ENCODE results near the gene A2M. TPM values are rescaled to one million over a fixed set of nuclear protein-coding genes. Genes with fewer than 3 reads are reported as not detected.

A2M gene
- total RNA-seq, 1 experiment from 2014 or later: not detected

DNA sequence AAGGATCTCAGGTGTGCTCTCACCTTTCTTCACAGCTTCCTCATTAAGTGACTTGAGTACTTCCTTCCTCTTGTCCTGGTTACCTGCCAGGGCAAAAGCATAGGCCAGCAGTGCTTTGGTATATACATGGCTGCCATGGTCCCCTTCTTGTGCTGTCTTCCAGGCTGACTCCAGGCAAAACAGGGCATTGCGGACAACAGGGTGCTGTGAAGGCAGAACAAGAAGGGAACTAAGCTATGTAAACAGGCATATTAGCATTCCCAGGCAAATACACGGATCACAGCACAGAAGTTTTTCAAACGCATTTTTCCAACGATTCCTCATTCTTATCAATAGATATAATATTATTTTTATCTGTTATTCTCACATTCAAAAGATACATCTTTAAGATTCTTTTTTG lies 39.0 kb downstream of the A2M start:
- no peak for DNase-seq (ENCODE audit: extremely low read depth, low read depth)

DNA sequence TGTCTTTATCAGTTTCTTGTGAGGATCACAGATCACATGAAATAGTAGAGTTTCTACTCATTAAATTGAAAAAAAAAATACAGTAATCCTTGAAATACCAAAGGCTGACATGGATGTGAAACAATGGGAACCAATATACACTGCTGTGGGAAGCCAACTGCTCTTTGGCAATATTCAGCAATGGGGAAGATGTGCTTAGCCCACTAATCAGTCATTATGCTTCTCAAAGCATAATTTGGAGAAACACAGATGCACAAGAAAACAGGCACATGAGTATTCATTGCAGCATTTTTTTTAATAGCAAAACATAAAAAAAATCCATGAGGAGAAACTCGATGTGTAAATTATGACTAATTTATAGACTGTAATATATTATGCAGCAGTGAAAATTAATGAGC lies 40.6 kb downstream of the A2M start:
- DNase-seq (ENCODE audit: extremely low read depth, low read depth): no peak

DNA sequence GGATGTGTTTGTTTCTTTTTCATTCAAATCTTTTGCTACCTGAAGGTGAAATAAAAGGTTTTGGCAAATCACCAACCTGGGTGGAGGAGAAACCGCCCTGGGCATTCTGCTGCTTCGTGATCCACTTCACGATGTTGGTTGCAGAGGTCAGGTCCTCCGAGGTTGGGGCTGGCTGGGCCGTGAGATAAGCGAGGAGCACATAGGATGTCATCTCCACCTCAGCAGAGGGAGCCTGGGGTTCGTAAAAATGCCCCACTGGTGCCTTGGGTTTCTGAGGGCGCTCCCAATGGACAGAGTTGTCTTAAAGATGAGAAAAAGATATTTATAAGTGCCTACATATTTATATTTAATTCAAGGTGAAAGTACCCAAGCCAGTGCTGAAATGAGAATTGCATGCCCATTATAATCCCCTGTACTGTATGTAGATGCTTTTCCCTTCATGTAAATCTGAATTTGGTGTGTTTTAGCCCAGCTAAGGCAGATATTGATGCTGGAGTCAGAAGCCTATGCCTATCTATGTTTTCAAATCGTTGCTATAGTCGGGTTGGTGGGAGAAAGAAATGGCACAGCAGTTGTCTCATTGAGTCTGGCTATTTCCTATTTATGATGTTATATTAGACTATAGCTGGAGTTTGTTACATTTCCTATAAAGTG lies 41.1 kb downstream of the A2M start:
- no peak for DNase-seq (ENCODE audit: extremely low read depth, low read depth)

DNA sequence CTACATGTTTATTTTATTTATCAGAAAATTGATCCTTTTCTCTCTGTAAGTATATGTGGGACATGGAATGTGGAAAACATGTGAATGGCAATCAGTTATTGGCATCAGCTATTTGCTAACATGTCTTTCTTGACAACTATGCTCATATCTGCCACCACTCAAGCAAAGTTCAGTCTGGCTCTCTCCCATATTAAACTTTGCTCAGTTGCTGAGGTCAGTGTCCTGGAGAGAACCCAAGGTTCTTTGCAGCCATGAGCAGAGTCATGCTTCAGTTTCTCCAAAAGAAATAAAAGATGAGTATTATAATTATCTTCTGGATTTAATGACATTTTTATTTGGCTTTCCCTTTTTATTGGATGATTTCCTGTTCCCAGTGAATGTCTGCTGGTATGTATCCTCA lies 42.6 kb downstream of the A2M start:
- no peak for DNase-seq (ENCODE audit: extremely low read depth, low read depth)

DNA sequence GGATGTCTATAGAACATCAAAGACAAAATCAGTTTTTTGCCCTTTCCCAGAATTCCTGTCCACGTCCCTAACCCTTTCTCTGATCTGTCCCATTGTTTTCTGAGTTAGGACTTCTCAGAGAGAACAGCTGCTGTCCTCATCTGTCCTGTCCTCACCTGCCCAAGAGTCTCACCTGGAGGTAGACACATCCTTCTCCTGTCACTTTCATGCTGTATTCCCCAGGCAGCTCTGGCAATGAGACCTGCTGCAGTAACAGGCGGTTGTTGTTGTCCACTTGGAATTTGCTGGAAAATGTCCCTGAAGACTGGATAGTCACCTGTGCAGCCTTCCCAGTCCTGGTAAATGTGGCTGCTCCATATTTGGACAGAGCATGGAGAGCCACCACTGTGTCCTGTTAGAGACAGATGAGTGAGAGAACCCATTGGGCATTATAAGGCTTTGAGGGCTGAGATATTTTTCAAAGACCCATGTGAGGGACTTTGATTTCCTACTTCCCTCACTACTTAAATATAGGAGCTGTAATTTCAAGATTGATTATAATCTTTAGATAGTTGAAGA lies 43.2 kb downstream of the A2M start:
- DNase-seq (ENCODE audit: extremely low read depth, low read depth): no peak

DNA sequence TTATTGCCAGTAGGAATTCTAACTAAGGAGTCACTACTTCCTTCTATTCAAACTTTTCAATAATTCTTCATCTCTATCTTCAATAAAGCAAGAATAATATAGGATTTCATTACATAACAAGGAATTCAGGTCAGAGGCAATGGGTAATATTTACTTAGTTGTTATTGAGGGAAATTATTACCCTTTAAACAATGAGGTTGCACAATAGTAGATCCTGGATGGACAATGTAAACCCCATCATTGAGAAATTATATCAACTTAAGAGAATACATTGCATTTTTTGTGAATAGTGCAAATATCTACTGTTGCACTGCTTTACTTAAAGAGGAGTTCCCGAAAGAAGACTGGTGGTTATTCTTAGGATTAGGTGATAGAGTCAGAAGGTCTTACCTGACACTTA lies 43.8 kb downstream of the A2M start:
- no peak for DNase-seq (ENCODE audit: extremely low read depth, low read depth)

DNA sequence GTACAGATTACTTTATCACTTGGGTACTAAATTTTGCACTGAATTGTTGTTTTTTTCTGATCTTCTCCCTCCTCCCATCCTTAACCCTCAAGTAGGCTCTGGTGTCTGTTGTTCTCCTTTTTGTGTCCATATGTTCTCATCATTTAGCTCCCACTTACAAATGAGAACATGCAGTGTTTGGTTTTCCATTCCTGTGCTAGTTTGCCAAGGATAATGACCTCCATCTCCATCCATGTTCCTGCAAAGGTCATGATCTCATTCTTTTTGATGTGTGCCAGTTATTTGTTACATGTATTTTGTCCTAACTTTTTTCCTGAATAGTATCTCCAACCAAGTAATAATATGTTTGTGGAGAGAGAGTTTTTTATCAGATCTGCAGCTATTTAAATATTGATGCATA lies 44.2 kb downstream of the A2M start:
- DNase-seq (ENCODE audit: extremely low read depth, low read depth): no peak

DNA sequence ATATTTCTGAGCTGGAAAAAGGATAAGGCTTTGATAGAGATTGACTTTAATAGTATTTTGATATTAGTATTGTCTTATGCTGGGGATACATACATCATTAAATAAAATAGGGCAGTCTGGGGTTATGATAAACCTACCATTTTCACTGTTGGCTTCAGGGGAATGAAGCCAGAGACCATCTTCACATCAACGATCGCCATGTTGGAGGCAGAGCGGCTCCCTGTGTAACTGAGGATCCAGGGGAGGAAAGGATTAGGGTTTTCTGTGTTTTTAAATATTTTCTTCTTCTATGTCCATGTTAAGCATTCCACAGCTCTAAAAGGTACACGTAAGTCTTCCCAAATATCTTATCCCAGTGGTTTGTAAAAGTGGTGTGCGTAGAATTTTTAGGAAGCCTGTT lies 45.4 kb downstream of the A2M start:
- no peak for DNase-seq (ENCODE audit: extremely low read depth, low read depth)

DNA sequence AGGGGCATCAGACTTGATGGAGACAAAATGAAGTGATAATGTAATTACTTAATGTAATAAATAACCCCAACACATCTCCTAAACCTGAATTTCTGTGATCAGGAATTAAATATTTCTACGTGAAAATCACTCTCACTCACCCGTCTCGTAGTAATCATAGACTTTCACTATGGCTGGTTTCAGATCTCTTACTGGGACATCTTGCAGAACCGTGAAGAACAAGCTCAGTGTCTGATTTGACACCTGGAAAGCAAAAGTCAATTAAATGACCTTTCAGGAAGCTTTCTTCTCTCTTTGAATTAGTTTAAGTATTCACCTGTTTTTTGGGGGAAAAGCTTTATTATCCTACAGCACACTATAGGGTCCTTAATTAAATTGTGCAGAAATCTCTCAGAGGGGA lies 47.1 kb downstream of the A2M start:
- no peak for DNase-seq (ENCODE audit: extremely low read depth, low read depth)

DNA sequence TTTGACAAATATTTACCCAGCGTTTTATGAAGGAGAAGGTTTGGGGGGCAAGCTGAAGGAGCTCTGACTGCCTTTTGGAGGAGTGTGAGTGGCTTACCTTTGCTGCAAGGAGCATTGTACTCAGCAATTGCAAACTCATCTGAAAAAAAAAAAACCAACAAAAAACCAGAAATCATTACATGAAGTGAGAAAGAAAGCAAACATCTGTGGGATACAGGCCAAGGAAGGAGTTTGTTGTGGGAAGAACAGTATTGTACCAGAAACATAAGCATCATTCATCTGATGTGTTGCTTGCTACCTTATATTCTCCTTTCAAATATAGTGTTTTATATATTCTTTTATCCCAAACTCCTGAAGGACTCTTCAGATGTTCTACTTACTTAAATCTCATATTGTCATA lies 47.6 kb downstream of the A2M start:
- DNase-seq (ENCODE audit: extremely low read depth, low read depth): no peak

DNA sequence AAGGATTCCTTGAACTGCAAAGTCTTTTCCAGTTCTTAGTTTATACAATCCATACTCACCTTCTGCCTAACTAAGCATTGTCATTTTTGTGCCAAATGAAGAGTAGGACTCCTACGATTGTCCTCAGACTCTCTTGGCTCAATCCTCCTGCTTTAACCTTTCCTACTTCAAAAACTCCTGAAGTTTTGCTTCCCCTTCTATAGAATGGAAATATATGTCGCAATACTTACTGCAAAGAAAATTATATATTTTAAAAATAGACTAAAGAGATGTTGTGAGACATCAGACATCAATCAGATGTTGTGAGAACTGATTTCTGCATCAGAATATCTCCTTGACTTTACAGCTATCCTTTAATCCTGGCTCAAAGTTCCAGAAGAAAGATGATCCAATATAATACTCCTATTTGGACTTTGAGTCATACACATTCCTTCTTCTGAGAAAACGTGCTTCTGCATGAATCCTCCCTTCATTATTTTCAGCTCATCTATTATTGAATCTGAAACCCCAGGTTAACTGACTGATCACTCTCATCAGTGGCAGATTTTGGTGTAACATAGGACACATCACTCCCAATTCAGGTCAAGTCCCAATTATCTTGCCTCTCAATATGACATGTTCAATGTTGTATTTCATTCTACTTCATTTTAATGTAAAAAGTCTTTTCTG lies 48.8 kb downstream of the A2M start:
- DNase-seq (ENCODE audit: extremely low read depth, low read depth): no peak

DNA sequence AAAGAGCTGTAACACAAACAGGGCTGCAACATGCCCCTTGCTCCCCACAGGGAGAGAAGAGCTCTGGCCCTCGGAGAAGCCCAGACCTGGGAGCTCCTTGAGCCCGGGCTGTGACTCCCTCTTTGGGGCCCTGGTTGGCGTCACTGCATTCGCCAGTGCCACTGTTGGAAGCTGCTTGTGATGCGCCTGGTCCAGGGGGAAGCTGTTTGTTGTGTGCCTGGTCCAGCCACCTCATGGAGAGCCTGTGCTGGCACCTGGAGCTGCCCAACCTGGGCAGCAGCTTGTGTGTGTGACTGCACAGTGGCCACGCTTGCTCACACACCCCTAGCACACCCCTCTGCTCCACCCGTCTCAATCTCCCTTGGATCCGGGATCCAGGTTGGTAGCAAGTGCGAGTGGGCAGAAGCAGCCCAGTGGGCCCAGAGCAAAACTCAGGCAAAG lies 49.5 kb downstream of the A2M start:
- DNase-seq (ENCODE audit: extremely low read depth, low read depth): no peak

DNA sequence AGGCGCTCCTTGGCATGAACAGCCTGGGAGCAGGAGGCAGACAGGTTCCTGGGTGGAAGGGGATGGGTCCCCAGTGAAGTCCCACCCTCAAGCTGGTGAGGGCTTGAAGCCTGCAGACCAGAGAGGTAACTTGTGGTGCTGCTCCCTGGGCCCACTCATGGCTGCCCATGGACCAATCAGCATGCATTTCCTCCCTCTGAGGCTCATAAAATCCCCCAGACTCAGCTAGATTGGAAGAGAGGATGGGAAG lies 50.2 kb downstream of the A2M start:
- DNase-seq (ENCODE audit: extremely low read depth, low read depth): no peak

DNA sequence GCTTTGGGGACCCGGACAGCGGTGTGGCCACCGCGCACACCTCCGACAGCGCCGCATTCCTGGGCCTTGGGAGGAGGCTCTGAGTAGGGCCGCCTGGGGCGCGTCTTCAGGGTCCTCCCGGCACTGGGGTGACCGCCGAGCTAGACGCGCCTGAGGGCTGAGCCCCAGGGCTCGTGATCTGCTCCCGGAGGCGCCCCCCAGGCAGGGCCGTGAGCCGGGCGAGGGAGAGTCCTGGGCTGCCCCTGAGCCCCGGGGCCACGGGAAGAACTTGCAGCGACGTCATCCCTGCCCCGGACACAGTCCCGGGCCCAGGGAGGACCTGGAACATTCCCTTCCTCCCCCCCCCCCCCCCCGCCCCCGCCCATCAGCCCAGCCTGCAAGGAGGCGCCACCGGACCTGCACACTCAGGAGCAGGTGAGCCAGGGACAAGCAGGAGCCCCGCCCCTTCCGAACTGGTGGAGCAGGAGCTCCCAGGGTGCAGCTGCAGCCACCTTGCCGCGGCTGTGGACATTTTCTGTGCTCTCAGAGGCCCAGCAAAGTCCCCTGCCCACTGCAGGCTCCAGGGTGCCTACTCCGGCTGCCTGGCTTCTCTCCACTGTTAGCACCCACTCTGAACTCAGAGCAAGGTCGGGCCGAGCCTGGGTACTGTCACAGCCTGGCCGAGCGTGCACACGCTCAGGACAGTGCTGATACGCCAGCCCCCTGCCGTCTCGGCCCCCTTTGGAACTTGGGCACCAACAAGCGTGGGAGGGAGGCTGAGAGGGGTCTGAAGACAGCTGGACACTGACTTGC lies 50.7 kb downstream of the A2M start:
- peak; percentile 8 for DNase-seq (ENCODE audit: extremely low read depth, low read depth)

DNA sequence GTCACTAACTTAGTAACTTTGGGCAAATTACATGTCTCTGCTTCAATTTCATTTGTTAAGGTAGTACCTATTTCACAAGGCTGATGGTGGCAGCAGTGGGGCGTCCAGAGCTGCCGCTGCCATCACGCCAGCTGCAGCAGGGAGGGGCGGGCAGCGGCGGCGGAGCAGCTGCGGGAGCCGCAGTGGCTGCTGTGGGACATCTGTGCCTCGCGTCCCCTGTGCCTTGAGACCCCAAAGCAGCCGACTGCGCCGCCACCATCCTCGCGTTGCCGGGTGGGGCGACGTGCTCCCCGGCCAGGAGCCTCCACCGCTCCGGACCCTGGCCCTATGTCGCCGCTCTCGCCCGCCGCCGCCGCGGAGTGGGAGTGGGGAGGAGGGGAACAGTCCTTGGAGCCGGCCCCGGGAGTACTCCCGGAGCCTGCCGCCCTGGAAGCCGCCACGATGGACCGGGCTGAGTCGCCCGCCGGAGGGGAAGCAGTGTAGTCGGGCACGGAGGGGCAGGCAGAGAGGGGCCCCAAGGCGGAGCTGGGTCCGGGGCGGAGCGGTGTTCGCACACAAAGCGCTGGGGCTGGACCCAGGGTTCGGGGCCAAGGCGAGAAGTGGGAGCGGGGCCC lies 51.4 kb downstream of the A2M start:
- DNase-seq (ENCODE audit: extremely low read depth, low read depth): peak; percentile 49

DNA sequence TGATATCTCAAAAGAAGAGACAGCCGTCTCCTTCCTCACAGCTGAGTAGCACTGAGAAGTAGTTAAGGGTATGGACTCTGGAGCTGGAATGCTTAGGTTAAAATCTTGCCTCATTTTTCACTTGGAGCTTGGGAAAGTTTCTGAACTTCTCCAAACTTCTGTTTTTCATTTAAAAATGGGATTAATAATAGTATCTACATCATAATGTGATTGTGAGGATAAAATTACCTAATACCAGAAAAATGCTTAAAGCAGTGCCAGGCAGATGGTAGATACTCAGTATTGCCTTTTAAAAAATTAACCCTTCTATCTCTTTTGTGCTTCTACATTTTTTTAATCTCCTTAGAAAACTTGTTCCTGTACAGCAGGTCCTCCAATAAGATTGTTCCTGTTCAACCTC lies 63.1 kb downstream of the A2M start:
- no peak for DNase-seq (ENCODE audit: extremely low read depth, low read depth)

DNA sequence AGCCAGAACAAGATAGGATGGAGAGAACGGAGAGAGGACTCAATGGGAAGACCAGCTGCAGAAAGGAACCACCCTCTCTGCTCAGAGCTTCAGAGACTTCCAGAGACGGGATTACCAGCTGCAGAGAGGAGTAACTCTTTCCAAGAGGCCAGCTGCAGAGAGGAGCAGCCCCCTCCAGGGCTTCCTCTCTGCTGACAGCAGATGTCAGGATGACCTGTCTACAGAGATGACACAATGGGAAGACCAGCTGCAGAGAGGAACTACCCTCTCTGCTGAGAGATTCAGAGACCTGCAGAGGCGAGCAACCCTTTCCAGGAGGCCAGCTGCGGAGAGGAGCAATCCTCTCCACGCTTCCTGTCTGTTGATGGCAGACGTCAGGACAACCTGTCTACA lies 64.6 kb downstream of the A2M start:
- DNase-seq (ENCODE audit: extremely low read depth, low read depth): no peak

DNA sequence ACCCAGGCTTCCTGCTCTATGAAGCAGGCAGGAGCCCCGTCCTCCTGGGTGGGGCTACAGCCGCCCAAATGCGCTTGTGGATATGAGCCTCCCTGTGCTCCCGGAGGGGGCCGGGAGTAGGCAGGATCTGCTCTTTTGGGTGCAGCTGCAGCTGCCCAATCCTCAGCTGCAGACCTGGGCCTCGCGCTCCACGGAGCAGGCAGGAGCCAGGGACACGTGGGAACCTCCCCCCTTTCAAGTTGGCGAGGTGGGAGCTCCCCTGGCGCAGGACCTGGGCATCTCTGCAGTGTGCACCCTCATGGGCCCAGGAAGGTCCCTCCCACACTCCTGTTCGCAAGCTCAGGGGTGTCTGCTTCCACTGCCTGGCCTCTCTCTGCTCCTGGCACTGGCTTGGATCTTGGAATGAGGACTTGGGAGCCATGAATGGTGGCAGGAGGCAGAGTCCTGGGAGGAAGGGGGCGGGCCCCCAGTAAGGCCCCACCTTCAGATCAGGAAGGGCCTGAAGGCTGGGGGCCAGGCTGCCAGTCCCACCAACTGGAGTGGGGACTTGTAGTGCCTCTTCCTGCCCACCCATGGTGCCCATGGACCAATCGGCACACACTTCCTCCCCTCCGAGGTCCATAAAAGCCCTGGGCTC lies 65.1 kb downstream of the A2M start:
- no peak for DNase-seq (ENCODE audit: extremely low read depth, low read depth)

DNA sequence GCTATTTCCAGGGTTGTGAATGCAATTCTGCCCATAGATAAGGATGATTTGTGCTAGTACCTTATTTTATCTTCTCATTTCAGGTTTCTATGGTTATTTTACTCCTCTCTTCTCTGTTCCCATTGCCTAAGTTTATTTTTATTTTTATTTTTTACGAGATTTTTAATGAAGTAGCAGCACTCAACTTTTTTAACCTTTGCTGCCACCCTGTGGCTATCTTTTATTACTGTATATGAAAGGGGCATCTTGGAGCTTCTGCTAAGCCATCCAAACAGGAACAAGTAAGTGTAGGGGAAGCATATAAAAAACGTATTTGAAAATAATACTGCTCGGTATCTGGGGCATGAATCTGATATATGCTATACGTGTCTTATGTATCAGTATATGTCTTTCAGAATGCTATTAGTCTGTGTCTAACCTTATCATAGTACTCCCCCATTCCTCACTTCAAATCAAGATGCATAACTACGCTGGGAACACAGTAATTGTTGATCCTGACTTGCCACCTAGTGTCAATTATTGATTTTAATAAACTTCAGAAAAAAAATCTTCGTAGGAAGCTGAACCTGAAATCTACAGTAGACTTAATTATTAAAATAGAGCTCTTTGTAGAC lies 66.1 kb downstream of the A2M start:
- DNase-seq (ENCODE audit: extremely low read depth, low read depth): peak; percentile 38

DNA sequence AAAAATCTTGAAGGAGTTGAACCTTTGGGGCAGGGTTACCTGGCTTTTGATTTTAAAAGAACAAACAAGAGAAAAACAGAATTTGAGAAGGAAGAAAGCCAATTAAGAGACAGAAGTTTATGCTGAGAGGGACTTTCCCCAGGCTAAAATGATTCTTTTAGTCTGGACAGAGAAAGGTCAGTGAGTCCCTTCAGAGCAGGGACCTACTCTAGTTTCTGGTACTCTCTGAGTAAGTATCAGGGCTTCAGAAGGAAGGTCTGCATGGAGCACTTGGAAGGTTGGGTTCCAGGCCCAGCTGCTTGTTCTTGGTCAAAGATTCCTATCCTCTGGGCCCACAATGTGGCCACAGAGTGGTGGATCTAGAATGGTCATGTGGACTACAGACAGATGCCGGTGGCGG lies 66.8 kb downstream of the A2M start:
- no peak for DNase-seq (ENCODE audit: extremely low read depth, low read depth)

DNA sequence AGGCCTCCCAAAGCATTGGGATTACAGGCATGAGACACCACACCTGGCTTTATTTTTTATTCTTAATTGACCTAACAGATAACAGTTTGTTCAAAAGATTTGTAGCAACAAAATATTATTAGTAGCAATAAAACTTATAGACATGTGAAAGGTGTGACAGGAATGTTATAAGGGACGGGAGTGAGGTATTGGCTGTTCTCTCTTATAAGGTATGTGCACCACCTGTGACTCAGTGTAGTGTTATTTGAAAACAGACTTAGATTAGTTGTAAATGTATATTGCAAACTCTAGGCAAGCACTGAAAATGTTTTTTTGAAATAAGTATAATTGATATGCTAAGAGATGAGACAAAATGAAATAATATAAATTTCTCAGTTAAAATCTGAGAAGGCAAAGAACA lies 68.6 kb downstream of the A2M start:
- no peak for DNase-seq (ENCODE audit: extremely low read depth, low read depth)

Measured in NCI-H460 (cell line).